Astrocyte (in vitro differentiated cells and primary cell): ENCODE data around the gene TP53AIP1.

ENCODE experiments used
- EZH2 ChIP-seq: IDR thresholded peaks from 2 replicates; pipeline ENCODE4 v1.6.1; 2012; ENCODE audit warnings: mild to moderate bottlenecking, low read length, inconsistent platforms; ENCODE audit not compliant: insufficient read depth
- TF ChIP-seq, protein P1 (sequence below): IDR thresholded peaks from 2 replicates; pipeline ENCODE4 v1.5.1; 2011; ENCODE audit warnings: low read depth, mild to moderate bottlenecking, inconsistent platforms, low read length, moderate library complexity; ENCODE audit not compliant: insufficient read depth

- no peak for TF ChIP-seq EZH2
- TF ChIP-seq, protein P1, sequence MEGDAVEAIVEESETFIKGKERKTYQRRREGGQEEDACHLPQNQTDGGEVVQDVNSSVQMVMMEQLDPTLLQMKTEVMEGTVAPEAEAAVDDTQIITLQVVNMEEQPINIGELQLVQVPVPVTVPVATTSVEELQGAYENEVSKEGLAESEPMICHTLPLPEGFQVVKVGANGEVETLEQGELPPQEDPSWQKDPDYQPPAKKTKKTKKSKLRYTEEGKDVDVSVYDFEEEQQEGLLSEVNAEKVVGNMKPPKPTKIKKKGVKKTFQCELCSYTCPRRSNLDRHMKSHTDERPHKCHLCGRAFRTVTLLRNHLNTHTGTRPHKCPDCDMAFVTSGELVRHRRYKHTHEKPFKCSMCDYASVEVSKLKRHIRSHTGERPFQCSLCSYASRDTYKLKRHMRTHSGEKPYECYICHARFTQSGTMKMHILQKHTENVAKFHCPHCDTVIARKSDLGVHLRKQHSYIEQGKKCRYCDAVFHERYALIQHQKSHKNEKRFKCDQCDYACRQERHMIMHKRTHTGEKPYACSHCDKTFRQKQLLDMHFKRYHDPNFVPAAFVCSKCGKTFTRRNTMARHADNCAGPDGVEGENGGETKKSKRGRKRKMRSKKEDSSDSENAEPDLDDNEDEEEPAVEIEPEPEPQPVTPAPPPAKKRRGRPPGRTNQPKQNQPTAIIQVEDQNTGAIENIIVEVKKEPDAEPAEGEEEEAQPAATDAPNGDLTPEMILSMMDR, result no peak
These were observed 32.1 kb downstream of the TP53AIP1 start for GRCh38 chr11:128910576-128910975.
